H1 (cell line): ENCODE measurements around the gene ITGB2.

Experiments
- EP300 ChIP-seq, 2 experiments: IDR thresholded peaks; 1 replicate in 1 of 2; 2 replicates in 1 of 2; pipeline ENCODE4 v1.6.1; 2011 to 2012; ENCODE audit warnings: low read depth in 2 of 2, low read length in 2 of 2, mild to moderate bottlenecking in 2 of 2, borderline replicate concordance in 1 of 2, inconsistent platforms in 1 of 2, moderate library complexity in 1 of 2
- GABPA ChIP-seq: IDR thresholded peaks from 2 replicates; pipeline ENCODE4 v1.6.1; 2011; ENCODE audit warnings: mild to moderate bottlenecking, low read length, moderate library complexity, borderline replicate concordance; ENCODE audit not compliant: insufficient read depth
- HDAC6 ChIP-seq: IDR thresholded peaks from one replicate; pipeline ENCODE4 v1.7.1; 2012; ENCODE audit warnings: low read depth, mild to moderate bottlenecking, inconsistent platforms, low read length, moderate library complexity
- POLR2A ChIP-seq, 2 experiments: IDR thresholded peaks; 1 replicate in 1 of 2; 2 replicates in 1 of 2; pipeline ENCODE4 v1.6.1; 2011; ENCODE audit warnings: low read depth in 2 of 2, low read length in 2 of 2, mild to moderate bottlenecking in 2 of 2; ENCODE audit errors: control extremely low read depth in 1 of 2
- RXRA ChIP-seq: IDR thresholded peaks from 2 replicates; pipeline ENCODE4 v1.6.1; 2011; ENCODE audit warnings: low read depth, mild to moderate bottlenecking, low read length, moderate library complexity; ENCODE audit not compliant: insufficient read depth
- SIN3A ChIP-seq, 2 experiments: IDR thresholded peaks in 1 of 2; conservative IDR thresholded peaks in 1 of 2; 2 replicates each; pipeline ENCODE4 v1.6.1; 2011 to 2012; ENCODE audit warnings: low read length in 2 of 2, improper control_type of control experiment in 1 of 2, low read depth in 1 of 2, mild to moderate bottlenecking in 1 of 2
- TAF1 ChIP-seq: IDR thresholded peaks from 2 replicates; pipeline ENCODE4 v1.6.1; 2011; ENCODE audit warnings: mild to moderate bottlenecking, low read depth, low read length
- TCF12 ChIP-seq: IDR thresholded peaks from 2 replicates; pipeline ENCODE4 v1.6.1; 2011; ENCODE audit warnings: low read depth, mild to moderate bottlenecking, low read length
- YY1 ChIP-seq: IDR thresholded peaks from 2 replicates; pipeline ENCODE4 v1.6.1; 2011; ENCODE audit warnings: low read depth, mild to moderate bottlenecking, low read length
- TF ChIP-seq, protein P1 (sequence below), 3 experiments: IDR thresholded peaks; 1 replicate in 2 of 3; 2 replicates in 1 of 3; pipeline versions ENCODE4 v1.5.1 to v1.6.1; 2011; ENCODE audit warnings: low read length in 3 of 3, mild to moderate bottlenecking in 3 of 3, inconsistent platforms in 2 of 3, low read depth in 1 of 3, moderate library complexity in 1 of 3; ENCODE audit not compliant: insufficient read depth in 1 of 3; ENCODE audit errors: control extremely low read depth in 1 of 3
- TF ChIP-seq, protein P2 (sequence below): IDR thresholded peaks from 2 replicates; pipeline ENCODE4 v1.6.1; 2012; ENCODE audit warnings: inconsistent platforms
- TF ChIP-seq, protein P3 (sequence below): IDR thresholded peaks from 2 replicates; pipeline ENCODE4 v1.6.1; 2011; ENCODE audit warnings: low read length, improper control_type of control experiment
- TF ChIP-seq, protein P4 (sequence below): IDR thresholded peaks from 2 replicates; pipeline ENCODE4 v1.6.1; 2012; ENCODE audit warnings: low read length, inconsistent platforms
- TF ChIP-seq, protein P5 (sequence below): IDR thresholded peaks from 2 replicates; pipeline ENCODE4 v1.6.1; 2011; ENCODE audit warnings: low read depth, mild to moderate bottlenecking, low read length; ENCODE audit not compliant: insufficient read depth

DNA sequence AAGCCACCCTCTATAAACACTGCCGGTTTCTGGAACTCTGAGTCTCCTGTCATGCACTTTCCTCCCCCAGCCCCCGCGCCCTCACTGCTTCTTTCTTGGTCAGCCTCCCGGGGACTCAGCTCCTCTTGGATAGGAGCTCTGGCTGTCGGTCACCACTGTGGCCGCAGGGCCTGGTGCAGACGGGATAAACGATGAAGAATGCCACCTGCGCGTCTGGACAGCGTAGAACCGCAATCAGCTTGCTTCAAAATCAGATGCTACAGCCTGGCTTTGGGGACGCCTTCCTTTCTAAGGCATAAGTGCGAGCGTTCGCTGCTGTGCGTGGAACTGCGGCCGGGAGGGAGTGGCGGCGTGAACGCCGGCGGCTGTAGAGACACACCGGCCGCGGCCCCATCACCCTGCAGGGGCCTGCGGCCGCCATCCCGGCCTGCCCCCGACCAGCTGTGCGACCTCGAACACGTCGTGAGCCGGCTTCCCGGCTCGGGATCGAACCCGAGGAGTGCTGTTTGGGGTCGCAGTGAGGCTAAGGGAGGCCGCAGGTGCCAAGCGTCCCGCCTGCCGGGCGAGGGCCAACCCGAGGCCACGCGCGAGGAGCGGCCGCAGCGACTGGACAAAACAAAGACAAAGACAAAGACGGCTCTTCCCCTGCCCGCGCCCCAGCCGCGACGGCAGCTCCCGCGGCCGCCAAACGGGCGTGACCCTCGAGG lies 47.9 kb downstream of the ITGB2 start:
- no peak for TF ChIP-seq TAF1
- TF ChIP-seq, protein P1, sequence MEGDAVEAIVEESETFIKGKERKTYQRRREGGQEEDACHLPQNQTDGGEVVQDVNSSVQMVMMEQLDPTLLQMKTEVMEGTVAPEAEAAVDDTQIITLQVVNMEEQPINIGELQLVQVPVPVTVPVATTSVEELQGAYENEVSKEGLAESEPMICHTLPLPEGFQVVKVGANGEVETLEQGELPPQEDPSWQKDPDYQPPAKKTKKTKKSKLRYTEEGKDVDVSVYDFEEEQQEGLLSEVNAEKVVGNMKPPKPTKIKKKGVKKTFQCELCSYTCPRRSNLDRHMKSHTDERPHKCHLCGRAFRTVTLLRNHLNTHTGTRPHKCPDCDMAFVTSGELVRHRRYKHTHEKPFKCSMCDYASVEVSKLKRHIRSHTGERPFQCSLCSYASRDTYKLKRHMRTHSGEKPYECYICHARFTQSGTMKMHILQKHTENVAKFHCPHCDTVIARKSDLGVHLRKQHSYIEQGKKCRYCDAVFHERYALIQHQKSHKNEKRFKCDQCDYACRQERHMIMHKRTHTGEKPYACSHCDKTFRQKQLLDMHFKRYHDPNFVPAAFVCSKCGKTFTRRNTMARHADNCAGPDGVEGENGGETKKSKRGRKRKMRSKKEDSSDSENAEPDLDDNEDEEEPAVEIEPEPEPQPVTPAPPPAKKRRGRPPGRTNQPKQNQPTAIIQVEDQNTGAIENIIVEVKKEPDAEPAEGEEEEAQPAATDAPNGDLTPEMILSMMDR (IDR thresholded peaks at IDR 0.05; ENCODE audit: control extremely low read depth in 1 of 3, insufficient read depth in 1 of 3, low read depth in 1 of 3, low read length in 3 of 3) = no peak
- TF ChIP-seq, protein P2, sequence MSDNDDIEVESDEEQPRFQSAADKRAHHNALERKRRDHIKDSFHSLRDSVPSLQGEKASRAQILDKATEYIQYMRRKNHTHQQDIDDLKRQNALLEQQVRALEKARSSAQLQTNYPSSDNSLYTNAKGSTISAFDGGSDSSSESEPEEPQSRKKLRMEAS = 0 out of 2 replicates have a peak, but pooled peaks have one; percentile 8
- no peak for TF ChIP-seq YY1
- TF ChIP-seq, protein P3, sequence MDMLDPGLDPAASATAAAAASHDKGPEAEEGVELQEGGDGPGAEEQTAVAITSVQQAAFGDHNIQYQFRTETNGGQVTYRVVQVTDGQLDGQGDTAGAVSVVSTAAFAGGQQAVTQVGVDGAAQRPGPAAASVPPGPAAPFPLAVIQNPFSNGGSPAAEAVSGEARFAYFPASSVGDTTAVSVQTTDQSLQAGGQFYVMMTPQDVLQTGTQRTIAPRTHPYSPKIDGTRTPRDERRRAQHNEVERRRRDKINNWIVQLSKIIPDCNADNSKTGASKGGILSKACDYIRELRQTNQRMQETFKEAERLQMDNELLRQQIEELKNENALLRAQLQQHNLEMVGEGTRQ = no peak
- TF ChIP-seq TCF12 = no peak
- TF ChIP-seq, protein P4, sequence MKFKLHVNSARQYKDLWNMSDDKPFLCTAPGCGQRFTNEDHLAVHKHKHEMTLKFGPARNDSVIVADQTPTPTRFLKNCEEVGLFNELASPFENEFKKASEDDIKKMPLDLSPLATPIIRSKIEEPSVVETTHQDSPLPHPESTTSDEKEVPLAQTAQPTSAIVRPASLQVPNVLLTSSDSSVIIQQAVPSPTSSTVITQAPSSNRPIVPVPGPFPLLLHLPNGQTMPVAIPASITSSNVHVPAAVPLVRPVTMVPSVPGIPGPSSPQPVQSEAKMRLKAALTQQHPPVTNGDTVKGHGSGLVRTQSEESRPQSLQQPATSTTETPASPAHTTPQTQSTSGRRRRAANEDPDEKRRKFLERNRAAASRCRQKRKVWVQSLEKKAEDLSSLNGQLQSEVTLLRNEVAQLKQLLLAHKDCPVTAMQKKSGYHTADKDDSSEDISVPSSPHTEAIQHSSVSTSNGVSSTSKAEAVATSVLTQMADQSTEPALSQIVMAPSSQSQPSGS = no peak
- TF ChIP-seq, protein P5, sequence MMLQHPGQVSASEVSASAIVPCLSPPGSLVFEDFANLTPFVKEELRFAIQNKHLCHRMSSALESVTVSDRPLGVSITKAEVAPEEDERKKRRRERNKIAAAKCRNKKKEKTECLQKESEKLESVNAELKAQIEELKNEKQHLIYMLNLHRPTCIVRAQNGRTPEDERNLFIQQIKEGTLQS = no peak
- TF ChIP-seq EP300 (IDR thresholded peaks at IDR 0.05; ENCODE audit: borderline replicate concordance in 1 of 2, low read depth in 2 of 2, low read length in 2 of 2) = no peak
- no peak for TF ChIP-seq GABPA
- TF ChIP-seq POLR2A (IDR thresholded peaks at IDR 0.05; ENCODE audit: control extremely low read depth in 1 of 2, low read depth in 2 of 2, low read length in 2 of 2) = no peak
- no peak; a peak in 1 of 4 replicates for TF ChIP-seq SIN3A (conservative IDR thresholded peaks at IDR 0.05 in 1 of 2, IDR thresholded peaks at IDR 0.05 in 1 of 2; ENCODE audit: low read depth in 1 of 2, low read length in 2 of 2)
- TF ChIP-seq HDAC6 = no peak
- TF ChIP-seq RXRA = no peak
